ENCODE data around the gene RPL18A. TPM values are rescaled to one million over a fixed set of nuclear protein-coding genes. Genes with fewer than 3 reads are reported as not detected.

Gene RPL18A
- total and polyA plus RNA-seq, 2 of the 13 experiments (the other 11 are each of a cell fraction or from before 2014, with no cell fraction given) = 1,471 to 2,004 TPM

DNA sequence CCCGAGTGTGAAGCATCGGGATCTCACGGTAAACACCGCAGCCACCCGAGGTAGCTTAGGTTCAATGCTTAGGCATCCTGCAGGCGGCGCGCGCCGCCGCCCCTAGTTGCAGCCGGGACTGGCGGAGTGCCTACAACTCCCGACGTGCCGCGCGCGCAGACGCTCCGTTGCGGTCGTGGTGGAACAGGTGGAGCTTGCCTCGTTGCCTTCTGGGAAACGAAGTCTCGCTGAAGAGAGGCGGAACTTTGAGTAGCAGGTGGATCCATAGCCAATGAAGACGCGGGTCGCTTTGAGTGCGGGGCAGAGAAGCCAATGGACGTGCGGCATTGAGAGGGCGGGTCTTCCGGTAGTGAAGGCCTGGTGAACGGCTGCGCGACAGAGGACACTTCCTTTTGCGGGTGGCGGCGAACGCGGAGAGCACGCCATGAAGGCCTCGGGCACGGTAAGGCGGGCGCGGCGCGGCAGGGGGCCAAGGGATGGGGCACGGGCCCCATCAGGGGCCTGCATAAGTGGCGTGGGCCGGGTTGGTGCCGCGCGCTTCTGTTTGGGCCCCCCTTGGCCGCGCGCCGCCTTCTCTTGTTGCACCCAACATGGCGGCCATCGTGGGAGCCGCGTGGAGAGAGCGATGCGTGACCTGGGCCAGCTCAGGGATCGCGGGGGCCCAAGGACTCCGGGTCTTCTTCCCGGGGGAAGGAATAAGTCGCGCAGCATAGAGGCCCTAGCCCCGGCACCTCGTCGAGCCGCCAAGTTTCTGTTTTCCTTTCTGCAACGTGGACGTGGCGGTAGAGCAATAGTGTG, at the start of gene RPL18A (continued):
- TF ChIP-seq, protein P1, sequence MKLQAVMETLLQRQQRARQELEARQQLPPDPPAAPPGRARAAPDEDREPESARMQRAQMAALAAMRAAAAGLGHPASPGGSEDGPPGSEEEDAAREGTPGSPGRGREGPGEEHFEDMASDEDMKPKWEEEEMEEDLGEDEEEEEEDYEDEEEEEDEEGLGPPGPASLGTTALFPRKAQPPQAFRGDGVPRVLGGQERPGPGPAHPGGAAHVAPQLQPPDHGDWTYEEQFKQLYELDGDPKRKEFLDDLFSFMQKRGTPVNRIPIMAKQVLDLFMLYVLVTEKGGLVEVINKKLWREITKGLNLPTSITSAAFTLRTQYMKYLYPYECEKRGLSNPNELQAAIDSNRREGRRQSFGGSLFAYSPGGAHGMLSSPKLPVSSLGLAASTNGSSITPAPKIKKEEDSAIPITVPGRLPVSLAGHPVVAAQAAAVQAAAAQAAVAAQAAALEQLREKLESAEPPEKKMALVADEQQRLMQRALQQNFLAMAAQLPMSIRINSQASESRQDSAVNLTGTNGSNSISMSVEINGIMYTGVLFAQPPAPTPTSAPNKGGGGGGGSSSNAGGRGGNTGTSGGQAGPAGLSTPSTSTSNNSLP (IDR thresholded peaks at IDR 0.05; ENCODE audit: low read depth, low read length) = 0 out of 2 replicates have a peak, but pooled peaks have one; percentile 43
- peak; percentile 45; the same call in 1 of the 2 replicates for TF ChIP-seq ZNF788 (CRISPR knock-in tag; IDR thresholded peaks at IDR 0.05; ENCODE audit: borderline replicate concordance)
- TF ChIP-seq, protein P2, sequence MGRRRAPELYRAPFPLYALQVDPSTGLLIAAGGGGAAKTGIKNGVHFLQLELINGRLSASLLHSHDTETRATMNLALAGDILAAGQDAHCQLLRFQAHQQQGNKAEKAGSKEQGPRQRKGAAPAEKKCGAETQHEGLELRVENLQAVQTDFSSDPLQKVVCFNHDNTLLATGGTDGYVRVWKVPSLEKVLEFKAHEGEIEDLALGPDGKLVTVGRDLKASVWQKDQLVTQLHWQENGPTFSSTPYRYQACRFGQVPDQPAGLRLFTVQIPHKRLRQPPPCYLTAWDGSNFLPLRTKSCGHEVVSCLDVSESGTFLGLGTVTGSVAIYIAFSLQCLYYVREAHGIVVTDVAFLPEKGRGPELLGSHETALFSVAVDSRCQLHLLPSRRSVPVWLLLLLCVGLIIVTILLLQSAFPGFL (CRISPR knock-in tag; IDR thresholded peaks at IDR 0.05) = no peak
- no peak for TF ChIP-seq JARID2 (CRISPR knock-in tag; IDR thresholded peaks at IDR 0.05; ENCODE audit: insufficient replicate concordance)
- no peak for TF ChIP-seq SYNCRIP (IDR thresholded peaks at IDR 0.05; ENCODE audit: insufficient read depth, low read depth, low read length)
- no peak for TF ChIP-seq RBAK (CRISPR knock-in tag; IDR thresholded peaks at IDR 0.05)
- TF ChIP-seq, protein P3, sequence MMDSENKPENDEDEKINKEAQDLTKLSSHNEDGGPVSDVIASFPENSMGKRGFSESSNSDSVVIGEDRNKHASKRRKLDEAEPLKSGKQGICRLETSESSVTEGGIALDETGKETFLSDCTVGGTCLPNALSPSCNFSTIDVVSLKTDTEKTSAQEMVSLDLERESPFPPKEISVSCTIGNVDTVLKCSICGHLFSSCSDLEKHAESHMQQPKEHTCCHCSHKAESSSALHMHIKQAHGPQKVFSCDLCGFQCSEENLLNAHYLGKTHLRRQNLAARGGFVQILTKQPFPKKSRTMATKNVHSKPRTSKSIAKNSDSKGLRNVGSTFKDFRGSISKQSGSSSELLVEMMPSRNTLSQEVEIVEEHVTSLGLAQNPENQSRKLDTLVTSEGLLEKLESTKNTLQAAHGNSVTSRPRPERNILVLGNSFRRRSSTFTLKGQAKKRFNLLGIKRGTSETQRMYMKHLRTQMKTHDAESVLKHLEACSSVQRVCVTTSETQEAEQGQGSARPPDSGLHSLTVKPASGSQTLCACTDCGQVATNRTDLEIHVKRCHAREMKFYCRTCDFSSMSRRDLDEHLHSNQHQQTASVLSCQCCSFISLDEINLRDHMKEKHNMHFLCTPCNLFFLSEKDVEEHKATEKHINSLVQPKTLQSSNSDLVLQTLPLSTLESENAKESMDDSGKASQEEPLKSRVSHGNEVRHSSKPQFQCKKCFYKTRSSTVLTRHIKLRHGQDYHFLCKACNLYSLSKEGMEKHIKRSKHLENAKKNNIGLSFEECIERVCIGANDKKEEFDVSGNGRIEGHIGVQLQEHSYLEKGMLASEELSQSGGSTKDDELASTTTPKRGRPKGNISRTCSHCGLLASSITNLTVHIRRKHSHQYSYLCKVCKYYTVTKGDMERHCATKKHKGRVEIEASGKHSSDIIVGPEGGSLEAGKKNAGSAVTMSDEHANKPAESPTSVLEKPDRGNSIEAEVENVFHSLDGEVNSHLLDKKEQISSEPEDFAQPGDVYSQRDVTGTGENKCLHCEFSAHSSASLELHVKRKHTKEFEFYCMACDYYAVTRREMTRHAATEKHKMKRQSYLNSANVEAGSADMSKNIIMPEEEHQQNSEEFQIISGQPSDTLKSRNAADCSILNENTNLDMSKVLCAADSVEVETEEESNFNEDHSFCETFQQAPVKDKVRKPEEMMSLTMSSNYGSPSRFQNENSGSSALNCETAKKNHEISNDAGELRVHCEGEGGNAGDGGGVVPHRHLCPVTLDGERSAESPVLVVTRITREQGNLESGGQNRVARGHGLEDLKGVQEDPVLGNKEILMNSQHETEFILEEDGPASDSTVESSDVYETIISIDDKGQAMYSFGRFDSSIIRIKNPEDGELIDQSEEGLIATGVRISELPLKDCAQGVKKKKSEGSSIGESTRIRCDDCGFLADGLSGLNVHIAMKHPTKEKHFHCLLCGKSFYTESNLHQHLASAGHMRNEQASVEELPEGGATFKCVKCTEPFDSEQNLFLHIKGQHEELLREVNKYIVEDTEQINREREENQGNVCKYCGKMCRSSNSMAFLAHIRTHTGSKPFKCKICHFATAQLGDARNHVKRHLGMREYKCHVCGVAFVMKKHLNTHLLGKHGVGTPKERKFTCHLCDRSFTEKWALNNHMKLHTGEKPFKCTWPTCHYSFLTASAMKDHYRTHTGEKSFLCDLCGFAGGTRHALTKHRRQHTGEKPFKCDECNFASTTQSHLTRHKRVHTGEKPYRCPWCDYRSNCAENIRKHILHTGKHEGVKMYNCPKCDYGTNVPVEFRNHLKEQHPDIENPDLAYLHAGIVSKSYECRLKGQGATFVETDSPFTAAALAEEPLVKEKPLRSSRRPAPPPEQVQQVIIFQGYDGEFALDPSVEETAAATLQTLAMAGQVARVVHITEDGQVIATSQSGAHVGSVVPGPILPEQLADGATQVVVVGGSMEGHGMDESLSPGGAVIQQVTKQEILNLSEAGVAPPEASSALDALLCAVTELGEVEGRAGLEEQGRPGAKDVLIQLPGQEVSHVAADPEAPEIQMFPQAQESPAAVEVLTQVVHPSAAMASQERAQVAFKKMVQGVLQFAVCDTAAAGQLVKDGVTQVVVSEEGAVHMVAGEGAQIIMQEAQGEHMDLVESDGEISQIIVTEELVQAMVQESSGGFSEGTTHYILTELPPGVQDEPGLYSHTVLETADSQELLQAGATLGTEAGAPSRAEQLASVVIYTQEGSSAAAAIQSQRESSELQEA (CRISPR knock-in tag; IDR thresholded peaks at IDR 0.05; ENCODE audit: not compliant biosample characterization) = no peak
- TF ChIP-seq ZNF501 (CRISPR knock-in tag; IDR thresholded peaks at IDR 0.05) = peak; percentile 17; the same call in 1 of the 2 replicates
- no peak for TF ChIP-seq ISL2 (CRISPR knock-in tag; IDR thresholded peaks at IDR 0.05)
- no peak for TF ChIP-seq ZNF772 (CRISPR knock-in tag; IDR thresholded peaks at IDR 0.05)
- no peak for TF ChIP-seq ZNF382 (CRISPR knock-in tag; IDR thresholded peaks at IDR 0.05; ENCODE audit: borderline replicate concordance)
- TF ChIP-seq, protein P4, sequence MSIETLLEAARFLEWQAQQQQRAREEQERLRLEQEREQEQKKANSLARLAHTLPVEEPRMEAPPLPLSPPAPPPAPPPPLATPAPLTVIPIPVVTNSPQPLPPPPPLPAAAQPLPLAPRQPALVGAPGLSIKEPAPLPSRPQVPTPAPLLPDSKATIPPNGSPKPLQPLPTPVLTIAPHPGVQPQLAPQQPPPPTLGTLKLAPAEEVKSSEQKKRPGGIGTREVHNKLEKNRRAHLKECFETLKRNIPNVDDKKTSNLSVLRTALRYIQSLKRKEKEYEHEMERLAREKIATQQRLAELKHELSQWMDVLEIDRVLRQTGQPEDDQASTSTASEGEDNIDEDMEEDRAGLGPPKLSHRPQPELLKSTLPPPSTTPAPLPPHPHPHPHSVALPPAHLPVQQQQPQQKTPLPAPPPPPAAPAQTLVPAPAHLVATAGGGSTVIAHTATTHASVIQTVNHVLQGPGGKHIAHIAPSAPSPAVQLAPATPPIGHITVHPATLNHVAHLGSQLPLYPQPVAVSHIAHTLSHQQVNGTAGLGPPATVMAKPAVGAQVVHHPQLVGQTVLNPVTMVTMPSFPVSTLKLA (IDR thresholded peaks at IDR 0.05) = peak; percentile 52; the same call in 1 of the 2 replicates
- TF ChIP-seq MXD4 (CRISPR knock-in tag; IDR thresholded peaks at IDR 0.05) = peak; percentile 82
- peak; percentile 38; the same call in 1 of the 2 replicates for TF ChIP-seq ZNF124 (CRISPR knock-in tag; IDR thresholded peaks at IDR 0.05)
- no peak for TF ChIP-seq ESRRA (CRISPR knock-in tag; IDR thresholded peaks at IDR 0.05; ENCODE audit: low read depth)
- TF ChIP-seq NFATC3 (CRISPR knock-in tag; IDR thresholded peaks at IDR 0.05) = 0 out of 2 replicates have a peak, but pooled peaks have one; percentile 13

All from HepG2 (cell line).